Right lobe of liver (tissue), 4 donors: ENCODE measurements around the gene OPRL1.

ENCODE experiments used
- POLR2A ChIP-seq: fragments of 450-650 bp; IDR thresholded peaks from one replicate; pipeline ENCODE4 v1.6.1; 2017; ENCODE audit warnings: antibody characterized with exemption, mild to moderate bottlenecking
- TF ChIP-seq, protein P1 (sequence below), 4 donors: fragments of 200-600 bp in 3 of 4; fragments of 450-650 bp in 1 of 4; IDR thresholded peaks; one replicate each; pipeline versions ENCODE4 v1.5.1 to v1.8.0; 2016 to 2022; ENCODE audit warnings: antibody characterized with exemption in 4 of 4, mild to moderate bottlenecking in 2 of 4
- donor health status: DM: no; HTN: no; CAD: no.
- donor health status: DM: no; HTN: no; CAD: no.
- donor health status: DM: no; HTN: yes; CAD: no.

DNA sequence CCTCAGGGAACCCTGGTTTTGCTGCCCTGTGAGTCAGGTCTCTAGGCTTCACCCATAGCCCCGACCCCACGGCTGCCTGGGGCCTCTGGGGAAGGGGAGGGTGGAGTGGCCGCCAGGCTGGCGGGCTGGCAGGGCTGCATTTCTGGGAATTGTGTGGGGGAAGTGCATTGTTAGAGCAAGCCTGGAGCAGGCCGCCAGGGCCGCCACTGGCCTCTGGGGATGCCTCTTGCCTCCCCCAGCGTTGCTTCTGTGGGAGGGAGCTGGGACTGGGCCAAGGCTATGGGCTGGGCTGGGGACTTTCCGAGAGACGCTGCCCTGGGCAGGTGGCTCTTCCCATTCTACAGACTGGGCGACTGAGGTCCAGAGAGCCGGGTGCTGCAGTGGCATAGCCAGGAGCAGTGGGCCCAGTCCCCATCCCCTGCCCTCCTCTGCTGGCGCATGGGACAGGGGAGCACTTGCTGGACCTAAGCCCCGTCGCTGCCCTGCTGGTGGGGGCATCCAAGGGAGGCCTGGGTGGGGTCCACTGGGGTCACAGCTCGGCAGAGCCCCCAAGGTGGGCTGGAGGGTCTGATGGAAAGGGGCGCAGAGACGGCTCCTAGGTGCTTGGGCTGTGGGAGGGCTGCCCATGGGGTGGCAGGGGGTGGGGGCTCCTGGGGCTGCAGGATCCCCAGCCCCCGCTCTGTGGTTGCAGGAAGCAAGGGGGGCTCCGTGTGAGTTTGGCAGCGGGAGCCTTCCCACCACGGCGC is 23.8 kb upstream of the OPRL1 start:
- TF ChIP-seq, protein P1, sequence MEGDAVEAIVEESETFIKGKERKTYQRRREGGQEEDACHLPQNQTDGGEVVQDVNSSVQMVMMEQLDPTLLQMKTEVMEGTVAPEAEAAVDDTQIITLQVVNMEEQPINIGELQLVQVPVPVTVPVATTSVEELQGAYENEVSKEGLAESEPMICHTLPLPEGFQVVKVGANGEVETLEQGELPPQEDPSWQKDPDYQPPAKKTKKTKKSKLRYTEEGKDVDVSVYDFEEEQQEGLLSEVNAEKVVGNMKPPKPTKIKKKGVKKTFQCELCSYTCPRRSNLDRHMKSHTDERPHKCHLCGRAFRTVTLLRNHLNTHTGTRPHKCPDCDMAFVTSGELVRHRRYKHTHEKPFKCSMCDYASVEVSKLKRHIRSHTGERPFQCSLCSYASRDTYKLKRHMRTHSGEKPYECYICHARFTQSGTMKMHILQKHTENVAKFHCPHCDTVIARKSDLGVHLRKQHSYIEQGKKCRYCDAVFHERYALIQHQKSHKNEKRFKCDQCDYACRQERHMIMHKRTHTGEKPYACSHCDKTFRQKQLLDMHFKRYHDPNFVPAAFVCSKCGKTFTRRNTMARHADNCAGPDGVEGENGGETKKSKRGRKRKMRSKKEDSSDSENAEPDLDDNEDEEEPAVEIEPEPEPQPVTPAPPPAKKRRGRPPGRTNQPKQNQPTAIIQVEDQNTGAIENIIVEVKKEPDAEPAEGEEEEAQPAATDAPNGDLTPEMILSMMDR (IDR thresholded peaks at IDR 0.05): no peak
- no peak for TF ChIP-seq POLR2A
